HepG2 (cell line): ENCODE results near the gene ZNF771. TPM values are rescaled to one million over a fixed set of nuclear protein-coding genes. Genes with fewer than 3 reads are reported as not detected.

Experiments
- CREB1 ChIP-seq, 2 experiments: fragments of 450-650 bp in 1 of 2; IDR thresholded peaks; 2 replicates each; pipeline ENCODE4 v1.6.1; 2016 to 2017; ENCODE audit warnings: control low read depth in 1 of 2, mild to moderate bottlenecking in 1 of 2, missing compliant biosample characterization in 1 of 2, missing genetic modification characterization in 1 of 2
- CSRNP2 ChIP-seq: sonication (generic); formaldehyde crosslinking; conservative IDR thresholded peaks from 2 replicates; pipeline ENCODE4 v1.8.0; 2022; ENCODE audit warnings: low read depth, missing genetic modification reagents
- GPBP1L1 ChIP-seq: sonication (generic); formaldehyde crosslinking; IDR thresholded peaks from 2 replicates; pipeline ENCODE4 v1.5.0; 2020; ENCODE audit warnings: mild to moderate bottlenecking, missing genetic modification reagents
- HBP1 ChIP-seq: IDR thresholded peaks from 2 replicates; pipeline ENCODE4 v1.6.1; 2016; ENCODE audit warnings: low read depth, control low read depth
- HMGA1 ChIP-seq: sonication (generic); formaldehyde crosslinking; conservative IDR thresholded peaks from 2 replicates; pipeline ENCODE4 v1.4.0; 2020; ENCODE audit warnings: missing genetic modification reagents
- ISL2 ChIP-seq: sonication (generic); formaldehyde crosslinking; IDR thresholded peaks from 2 replicates; pipeline ENCODE4 v1.5.0; 2020; ENCODE audit warnings: missing genetic modification reagents
- PAF1 ChIP-seq: IDR thresholded peaks from 2 replicates; pipeline ENCODE4 v1.6.1; 2016; ENCODE audit warnings: missing genetic modification reagents, missing compliant biosample characterization
- PREB ChIP-seq: sonication (generic); formaldehyde crosslinking; IDR thresholded peaks from 2 replicates; pipeline ENCODE4 v1.4.0; 2020; ENCODE audit warnings: missing genetic modification reagents
- SETDB1 ChIP-seq: sonication (generic); formaldehyde crosslinking; IDR thresholded peaks from 2 replicates; pipeline ENCODE4 v1.5.1; 2020; ENCODE audit warnings: missing genetic modification reagents, mild to moderate bottlenecking, borderline replicate concordance
- SIN3A ChIP-seq: IDR thresholded peaks from 2 replicates; pipeline ENCODE4 v1.6.1; 2011; ENCODE audit warnings: low read depth, mild to moderate bottlenecking, control low read depth, low read length, borderline replicate concordance
- STAT6 ChIP-seq: sonication (generic); formaldehyde crosslinking; IDR thresholded peaks from 2 replicates; pipeline ENCODE4 v1.4.0; 2020; ENCODE audit warnings: missing genetic modification reagents, mild to moderate bottlenecking, borderline replicate concordance
- ZBTB39 ChIP-seq: sonication (generic); formaldehyde crosslinking; IDR thresholded peaks from 2 replicates; pipeline ENCODE4 v1.5.0; 2020; ENCODE audit warnings: missing genetic modification reagents
- ZC3H13 ChIP-seq: sonication (generic); formaldehyde crosslinking; IDR thresholded peaks from 2 replicates; pipeline ENCODE4 v1.8.1; 2023; ENCODE audit warnings: mild to moderate bottlenecking, missing genetic modification reagents, moderate library complexity
- ZNF317 ChIP-seq: sonication (generic); formaldehyde crosslinking; IDR thresholded peaks from 2 replicates; pipeline ENCODE4 v1.5.0; 2020; ENCODE audit warnings: mild to moderate bottlenecking, missing genetic modification reagents
- ZNF468 ChIP-seq: sonication (generic); formaldehyde crosslinking; IDR thresholded peaks from 2 replicates; pipeline ENCODE4 v1.8.0; 2022; ENCODE audit warnings: mild to moderate bottlenecking, moderate library complexity, missing genetic modification reagents
- ZNF558 ChIP-seq: sonication (generic); formaldehyde crosslinking; IDR thresholded peaks from 2 replicates; pipeline ENCODE4 v1.9.0; 2022; ENCODE audit warnings: mild to moderate bottlenecking, missing genetic modification reagents, borderline replicate concordance
- ZNF776 ChIP-seq: sonication (generic); formaldehyde crosslinking; IDR thresholded peaks from 2 replicates; pipeline ENCODE4 v1.4.0; 2020; ENCODE audit warnings: mild to moderate bottlenecking, missing genetic modification reagents
- ZNF780A ChIP-seq: sonication (generic); formaldehyde crosslinking; IDR thresholded peaks from 2 replicates; pipeline ENCODE4 v1.8.0; 2022; ENCODE audit warnings: mild to moderate bottlenecking, missing genetic modification reagents, moderate library complexity
- polyA plus RNA-seq, 8 experiments: library from polyadenylated mRNA; depleted of rRNA in 3 of 8; stranded (reverse) in 7 of 8; unstranded in 1 of 8; fragments of >200 nt; fragmentation: Illumina TruSeq in 4 of 8; extraction: Trizol in 4 of 8; gene quantifications; 2 replicates each; pipeline versions ENCODE4 v1.2.1 to v1.2.3, GENCODE V29; 2011 to 2016; ENCODE audit warnings: low read depth in 4 of 8, missing spikeins in 1 of 8, mixed read lengths in 1 of 8; ENCODE audit not compliant: insufficient read depth in 1 of 8
- total RNA-seq, 5 experiments: library from RNA; depleted of rRNA; stranded (reverse); fragments of >200 nt; fragmentation: Illumina TruSeq; extraction: Trizol; gene quantifications; 2 replicates each; pipeline ENCODE4 v1.2.3, GENCODE V29; 2016; ENCODE audit warnings: low read depth in 1 of 5

ZNF771 gene
- total and polyA plus RNA-seq, 2 of the 13 experiments (the other 11 are each of a cell fraction or from before 2014, with no cell fraction given), result 5.0 to 11.8 TPM

GRCh38 chr16:30358990-30359870, 48.2 kb upstream of the ZNF771 start (continued):
- TF ChIP-seq ZBTB39 (CRISPR knock-in tag) (no peak), SETDB1 (CRISPR knock-in tag) (no peak), ZC3H13 (CRISPR knock-in tag) (no peak), STAT6 (no peak), PREB (CRISPR knock-in tag) (no peak), HBP1 (no peak), ZNF780A (no peak), CREB1 (IDR thresholded peaks at IDR 0.05) (no peak), CREB1 (CRISPR knock-in tag; IDR thresholded peaks at IDR 0.05) (no peak), ZNF468 (CRISPR knock-in tag) (no peak), ZNF317 (CRISPR knock-in tag) (no peak), GPBP1L1 (no peak), SIN3A (no peak), ISL2 (CRISPR knock-in tag) (no peak), ZNF776 (no peak), PAF1 (CRISPR knock-in tag) (no peak), ZNF558 (CRISPR knock-in tag) (no peak), HMGA1 (no peak), CSRNP2 (CRISPR knock-in tag) (no peak)
